Measurements from ENCODE around the gene GAB2. TPM values are rescaled to one million over a fixed set of nuclear protein-coding genes. Genes with fewer than 3 reads are reported as not detected.

Gene GAB2
- total and polyA plus RNA-seq, 2 of the 13 experiments (the other 11 are each of a cell fraction or from before 2014, with no cell fraction given), result 4.1 to 8.6 TPM

DNA sequence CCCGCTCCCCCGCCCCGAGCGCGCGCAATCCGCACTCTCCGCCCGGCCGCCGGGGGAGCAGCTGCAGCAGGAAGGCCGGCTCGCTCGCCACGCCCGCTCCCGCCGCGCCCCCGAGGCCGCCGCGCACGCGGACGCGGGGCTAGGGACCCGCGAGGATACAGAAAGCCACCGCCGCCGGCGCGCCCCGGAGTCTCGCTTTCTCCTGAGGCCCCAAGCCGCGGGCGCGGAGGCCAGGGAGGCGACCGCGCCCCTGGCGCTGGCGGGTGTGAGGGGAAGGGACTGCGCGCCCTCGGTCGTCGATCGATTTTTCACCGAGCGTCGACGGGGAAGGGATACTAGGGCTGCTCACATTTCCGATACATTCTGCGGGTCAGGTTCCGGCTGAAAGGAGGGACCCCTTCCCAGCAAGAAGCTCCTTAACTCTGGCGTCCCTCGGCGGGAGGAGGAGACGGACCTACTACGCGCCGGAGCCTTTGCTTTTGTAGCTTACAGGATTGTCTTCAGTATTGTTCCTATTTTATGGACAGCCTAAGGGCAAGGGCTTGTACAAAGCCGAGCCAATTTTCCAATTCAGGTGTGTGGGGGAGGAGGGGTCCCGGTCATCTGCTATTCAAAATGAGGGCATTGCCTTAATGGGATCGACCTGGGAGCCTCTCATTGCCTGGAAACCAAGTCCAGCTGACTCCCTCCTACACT, 416 bp upstream of the GAB2 start (continued):
- TF ChIP-seq, protein P1, sequence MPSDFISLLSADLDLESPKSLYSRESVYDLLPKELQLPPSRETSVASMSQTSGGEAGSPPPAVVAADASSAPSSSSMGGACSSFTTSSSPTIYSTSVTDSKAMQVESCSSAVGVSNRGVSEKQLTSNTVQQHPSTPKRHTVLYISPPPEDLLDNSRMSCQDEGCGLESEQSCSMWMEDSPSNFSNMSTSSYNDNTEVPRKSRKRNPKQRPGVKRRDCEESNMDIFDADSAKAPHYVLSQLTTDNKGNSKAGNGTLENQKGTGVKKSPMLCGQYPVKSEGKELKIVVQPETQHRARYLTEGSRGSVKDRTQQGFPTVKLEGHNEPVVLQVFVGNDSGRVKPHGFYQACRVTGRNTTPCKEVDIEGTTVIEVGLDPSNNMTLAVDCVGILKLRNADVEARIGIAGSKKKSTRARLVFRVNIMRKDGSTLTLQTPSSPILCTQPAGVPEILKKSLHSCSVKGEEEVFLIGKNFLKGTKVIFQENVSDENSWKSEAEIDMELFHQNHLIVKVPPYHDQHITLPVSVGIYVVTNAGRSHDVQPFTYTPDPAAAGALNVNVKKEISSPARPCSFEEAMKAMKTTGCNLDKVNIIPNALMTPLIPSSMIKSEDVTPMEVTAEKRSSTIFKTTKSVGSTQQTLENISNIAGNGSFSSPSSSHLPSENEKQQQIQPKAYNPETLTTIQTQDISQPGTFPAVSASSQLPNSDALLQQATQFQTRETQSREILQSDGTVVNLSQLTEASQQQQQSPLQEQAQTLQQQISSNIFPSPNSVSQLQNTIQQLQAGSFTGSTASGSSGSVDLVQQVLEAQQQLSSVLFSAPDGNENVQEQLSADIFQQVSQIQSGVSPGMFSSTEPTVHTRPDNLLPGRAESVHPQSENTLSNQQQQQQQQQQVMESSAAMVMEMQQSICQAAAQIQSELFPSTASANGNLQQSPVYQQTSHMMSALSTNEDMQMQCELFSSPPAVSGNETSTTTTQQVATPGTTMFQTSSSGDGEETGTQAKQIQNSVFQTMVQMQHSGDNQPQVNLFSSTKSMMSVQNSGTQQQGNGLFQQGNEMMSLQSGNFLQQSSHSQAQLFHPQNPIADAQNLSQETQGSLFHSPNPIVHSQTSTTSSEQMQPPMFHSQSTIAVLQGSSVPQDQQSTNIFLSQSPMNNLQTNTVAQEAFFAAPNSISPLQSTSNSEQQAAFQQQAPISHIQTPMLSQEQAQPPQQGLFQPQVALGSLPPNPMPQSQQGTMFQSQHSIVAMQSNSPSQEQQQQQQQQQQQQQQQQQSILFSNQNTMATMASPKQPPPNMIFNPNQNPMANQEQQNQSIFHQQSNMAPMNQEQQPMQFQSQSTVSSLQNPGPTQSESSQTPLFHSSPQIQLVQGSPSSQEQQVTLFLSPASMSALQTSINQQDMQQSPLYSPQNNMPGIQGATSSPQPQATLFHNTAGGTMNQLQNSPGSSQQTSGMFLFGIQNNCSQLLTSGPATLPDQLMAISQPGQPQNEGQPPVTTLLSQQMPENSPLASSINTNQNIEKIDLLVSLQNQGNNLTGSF (CRISPR knock-in tag; IDR thresholded peaks at IDR 0.05), result peak; percentile 41; the same call in 1 of the 2 replicates
- TF ChIP-seq PRPF4 (IDR thresholded peaks at IDR 0.05; ENCODE audit: low read depth, low read length, poor library complexity, severe bottlenecking) (no peak), ZNF557 (CRISPR knock-in tag; IDR thresholded peaks at IDR 0.05) (no peak), ARNTL (CRISPR knock-in tag; IDR thresholded peaks at IDR 0.05) (0 out of 2 replicates have a peak, but pooled peaks have one; percentile 45), ZNF136 (CRISPR knock-in tag; IDR thresholded peaks at IDR 0.05; ENCODE audit: low read depth) (no peak)
- TF ChIP-seq, protein P2, sequence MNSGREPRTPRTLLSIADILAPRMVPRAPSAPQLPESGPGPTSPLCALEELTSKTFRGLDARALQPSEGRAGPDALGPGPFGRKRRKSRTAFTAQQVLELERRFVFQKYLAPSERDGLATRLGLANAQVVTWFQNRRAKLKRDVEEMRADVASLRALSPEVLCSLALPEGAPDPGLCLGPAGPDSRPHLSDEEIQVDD (CRISPR knock-in tag; IDR thresholded peaks at IDR 0.05; ENCODE audit: borderline replicate concordance), result no peak
- TF ChIP-seq, protein P3, sequence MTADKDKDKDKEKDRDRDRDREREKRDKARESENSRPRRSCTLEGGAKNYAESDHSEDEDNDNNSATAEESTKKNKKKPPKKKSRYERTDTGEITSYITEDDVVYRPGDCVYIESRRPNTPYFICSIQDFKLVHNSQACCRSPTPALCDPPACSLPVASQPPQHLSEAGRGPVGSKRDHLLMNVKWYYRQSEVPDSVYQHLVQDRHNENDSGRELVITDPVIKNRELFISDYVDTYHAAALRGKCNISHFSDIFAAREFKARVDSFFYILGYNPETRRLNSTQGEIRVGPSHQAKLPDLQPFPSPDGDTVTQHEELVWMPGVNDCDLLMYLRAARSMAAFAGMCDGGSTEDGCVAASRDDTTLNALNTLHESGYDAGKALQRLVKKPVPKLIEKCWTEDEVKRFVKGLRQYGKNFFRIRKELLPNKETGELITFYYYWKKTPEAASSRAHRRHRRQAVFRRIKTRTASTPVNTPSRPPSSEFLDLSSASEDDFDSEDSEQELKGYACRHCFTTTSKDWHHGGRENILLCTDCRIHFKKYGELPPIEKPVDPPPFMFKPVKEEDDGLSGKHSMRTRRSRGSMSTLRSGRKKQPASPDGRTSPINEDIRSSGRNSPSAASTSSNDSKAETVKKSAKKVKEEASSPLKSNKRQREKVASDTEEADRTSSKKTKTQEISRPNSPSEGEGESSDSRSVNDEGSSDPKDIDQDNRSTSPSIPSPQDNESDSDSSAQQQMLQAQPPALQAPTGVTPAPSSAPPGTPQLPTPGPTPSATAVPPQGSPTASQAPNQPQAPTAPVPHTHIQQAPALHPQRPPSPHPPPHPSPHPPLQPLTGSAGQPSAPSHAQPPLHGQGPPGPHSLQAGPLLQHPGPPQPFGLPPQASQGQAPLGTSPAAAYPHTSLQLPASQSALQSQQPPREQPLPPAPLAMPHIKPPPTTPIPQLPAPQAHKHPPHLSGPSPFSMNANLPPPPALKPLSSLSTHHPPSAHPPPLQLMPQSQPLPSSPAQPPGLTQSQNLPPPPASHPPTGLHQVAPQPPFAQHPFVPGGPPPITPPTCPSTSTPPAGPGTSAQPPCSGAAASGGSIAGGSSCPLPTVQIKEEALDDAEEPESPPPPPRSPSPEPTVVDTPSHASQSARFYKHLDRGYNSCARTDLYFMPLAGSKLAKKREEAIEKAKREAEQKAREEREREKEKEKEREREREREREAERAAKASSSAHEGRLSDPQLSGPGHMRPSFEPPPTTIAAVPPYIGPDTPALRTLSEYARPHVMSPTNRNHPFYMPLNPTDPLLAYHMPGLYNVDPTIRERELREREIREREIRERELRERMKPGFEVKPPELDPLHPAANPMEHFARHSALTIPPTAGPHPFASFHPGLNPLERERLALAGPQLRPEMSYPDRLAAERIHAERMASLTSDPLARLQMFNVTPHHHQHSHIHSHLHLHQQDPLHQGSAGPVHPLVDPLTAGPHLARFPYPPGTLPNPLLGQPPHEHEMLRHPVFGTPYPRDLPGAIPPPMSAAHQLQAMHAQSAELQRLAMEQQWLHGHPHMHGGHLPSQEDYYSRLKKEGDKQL (CRISPR knock-in tag; IDR thresholded peaks at IDR 0.05; ENCODE audit: low read depth), result no peak
- TF ChIP-seq, protein P4, sequence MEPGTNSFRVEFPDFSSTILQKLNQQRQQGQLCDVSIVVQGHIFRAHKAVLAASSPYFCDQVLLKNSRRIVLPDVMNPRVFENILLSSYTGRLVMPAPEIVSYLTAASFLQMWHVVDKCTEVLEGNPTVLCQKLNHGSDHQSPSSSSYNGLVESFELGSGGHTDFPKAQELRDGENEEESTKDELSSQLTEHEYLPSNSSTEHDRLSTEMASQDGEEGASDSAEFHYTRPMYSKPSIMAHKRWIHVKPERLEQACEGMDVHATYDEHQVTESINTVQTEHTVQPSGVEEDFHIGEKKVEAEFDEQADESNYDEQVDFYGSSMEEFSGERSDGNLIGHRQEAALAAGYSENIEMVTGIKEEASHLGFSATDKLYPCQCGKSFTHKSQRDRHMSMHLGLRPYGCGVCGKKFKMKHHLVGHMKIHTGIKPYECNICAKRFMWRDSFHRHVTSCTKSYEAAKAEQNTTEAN (CRISPR knock-in tag; conservative IDR thresholded peaks at IDR 0.05), result no peak; the same call in 1 of the 2 replicates
